ENCODE data around the gene EVI5L.
A peak's percentile ranks its signal among the peaks of the same experiment; 100 is the strongest.
"Not testable (repeated sequence)": the region's sequence is repeated elsewhere in the genome, so short reads cannot be mapped to it uniquely, and the experiment has no call there.

EVI5L gene

GRCh38 chr19:7874897-7875273, 44.9 kb downstream of the EVI5L start:
- DNase-seq = no peak

- DNase-seq = no peak
Observed at GRCh38 chr19:7877249-7877836, 47.3 kb downstream of the EVI5L start.

- DNase-seq = no peak
Observed at GRCh38 chr19:7879111-7879807, 49.2 kb downstream of the EVI5L start.

GRCh38 chr19:7879836-7880235, 49.8 kb downstream of the EVI5L start:
- no peak for DNase-seq

- DNase-seq = no peak
Observed at GRCh38 chr19:7881910-7882309, 51.9 kb downstream of the EVI5L start.

GRCh38 chr19:7883105-7883504, 53.1 kb downstream of the EVI5L start:
- no peak for DNase-seq

GRCh38 chr19:7883796-7884570, 54.0 kb downstream of the EVI5L start:
- DNase-seq = no peak

- DNase-seq = no peak
Observed at GRCh38 chr19:7885818-7886217, 55.8 kb downstream of the EVI5L start.

- DNase-seq = no peak
Observed at GRCh38 chr19:7887408-7888144, 57.6 kb downstream of the EVI5L start.

- peak; percentile 39 for DNase-seq
Observed at GRCh38 chr19:7888145-7888825, 58.3 kb downstream of the EVI5L start, which contains the start of gene LRRC8E. Gene LRRC8E, plus strand, starts transcription at chr19:7888510. Its CDS starts 7,094 bp downstream, at chr19:7895604.

GRCh38 chr19:7888826-7889217, 58.8 kb downstream of the EVI5L start:
- DNase-seq = no peak

- not testable (repeated sequence) for DNase-seq
Observed at GRCh38 chr19:7893362-7894101, 63.5 kb downstream of the EVI5L start.

- no peak for DNase-seq
Observed at GRCh38 chr19:7894612-7895309, 64.7 kb downstream of the EVI5L start.

- no peak for DNase-seq
Observed at GRCh38 chr19:7895565-7895964, 65.5 kb downstream of the EVI5L start.

GRCh38 chr19:7897292-7897691, 67.3 kb downstream of the EVI5L start:
- DNase-seq = no peak

GRCh38 chr19:7898967-7899366, 68.9 kb downstream of the EVI5L start:
- no peak for DNase-seq

- no peak for DNase-seq
Observed at GRCh38 chr19:7899751-7900378, 69.8 kb downstream of the EVI5L start.

GRCh38 chr19:7900401-7900870, 70.4 kb downstream of the EVI5L start:
- DNase-seq = no peak

GRCh38 chr19:7900931-7901330, 70.9 kb downstream of the EVI5L start:
- no peak for DNase-seq

GRCh38 chr19:7901337-7901736, 71.3 kb downstream of the EVI5L start:
- no peak for DNase-seq

GRCh38 chr19:7902796-7903243, 72.8 kb downstream of the EVI5L start:
- no peak for DNase-seq
